HEK293 (cell line): ENCODE results near the gene MAT2A.

Source experiments
- CTCF ChIA-PET: fragments of 350-600 bp; formaldehyde crosslinking; extraction: SDS; loops from one replicate; lab custom pipeline; 2021; ENCODE audit warnings: antibody characterized with exemption; lab: Yijun Ruan, JAX
- POLR2A ChIA-PET: fragments of 300-600 bp; formaldehyde crosslinking; extraction: SDS; loops from one replicate; lab custom pipeline; 2020; ENCODE audit warnings: antibody characterized with exemption, inconsistent platforms; lab: Yijun Ruan, JAX
- H3K27ac ChIP-seq: fragments of 200-500 bp; sonication (Bioruptor generic); 2 replicates; pipeline ENCODE4 v1.5.1; 2014; ENCODE audit warnings: low read depth, low read length, control low read depth, inconsistent platforms; ENCODE audit errors: extremely low read depth
- H3K36me3 ChIP-seq, 2 experiments: fragments of 200-500 bp in 1 of 2; sonication (Bioruptor generic) in 1 of 2; 1 replicate in 1 of 2; 2 replicates in 1 of 2; pipeline ENCODE4 v1.5.1; 2014 to 2017; ENCODE audit warnings: inconsistent platforms in 2 of 2, low read length in 2 of 2; ENCODE audit not compliant: control insufficient read depth in 2 of 2, insufficient read depth in 1 of 2
- H3K4me1 ChIP-seq: fragments of 200-500 bp; sonication (Bioruptor generic); 2 replicates; pipeline ENCODE4 v1.5.1; 2014; ENCODE audit warnings: mild to moderate bottlenecking, low read length, inconsistent platforms; ENCODE audit not compliant: control insufficient read depth, insufficient read depth
- H3K4me3 ChIP-seq: 2 replicates; pipeline ENCODE4 v1.5.1; 2011; ENCODE audit warnings: low read depth, mild to moderate bottlenecking, control low read depth, low read length, moderate library complexity
- H3K9me3 ChIP-seq: fragments of 200-500 bp; sonication (Bioruptor generic); 2 replicates; pipeline ENCODE4 v1.5.1; 2014; ENCODE audit warnings: low read depth, low read length, inconsistent platforms; ENCODE audit not compliant: control insufficient read depth, insufficient read depth
- BCL11A ChIP-seq: fragments of 450-650 bp; formaldehyde crosslinking; IDR thresholded peaks from 2 replicates; pipeline ENCODE4 v1.5.1; 2016; ENCODE audit warnings: low read depth, missing biosample characterization, missing genetic modification characterization
- FEZF1 ChIP-seq: fragments of 450-650 bp; formaldehyde crosslinking; IDR thresholded peaks from 2 replicates; pipeline ENCODE4 v1.5.1; 2016; ENCODE audit warnings: missing biosample characterization, missing genetic modification characterization
- HOXA7 ChIP-seq: sonication (generic); formaldehyde crosslinking; IDR thresholded peaks from 2 replicates; pipeline ENCODE4 v1.8.1; 2022; ENCODE audit warnings: missing genetic modification reagents, borderline replicate concordance
- KLF1 ChIP-seq: fragments of 450-650 bp; formaldehyde crosslinking; IDR thresholded peaks from 2 replicates; pipeline ENCODE4 v1.5.1; 2016; ENCODE audit warnings: missing biosample characterization, missing genetic modification characterization
- SP7 ChIP-seq: fragments of 450-650 bp; formaldehyde crosslinking; IDR thresholded peaks from 2 replicates; pipeline ENCODE4 v1.5.1; 2016; ENCODE audit warnings: missing biosample characterization, missing genetic modification characterization
- TRIM28 ChIP-seq: IDR thresholded peaks from 2 replicates; pipeline ENCODE4 v1.6.1; 2011; ENCODE audit warnings: low read length, control low read depth, borderline replicate concordance
- ZBTB17 ChIP-seq: fragments of 450-650 bp; formaldehyde crosslinking; IDR thresholded peaks from 2 replicates; pipeline ENCODE4 v1.5.1; 2016; ENCODE audit warnings: missing biosample characterization, missing genetic modification characterization
- ZFHX2 ChIP-seq: fragments of 450-650 bp; formaldehyde crosslinking; conservative IDR thresholded peaks from 2 replicates; pipeline ENCODE4 v1.5.1; 2016; ENCODE audit warnings: missing biosample characterization, missing genetic modification characterization
- ZFP41 ChIP-seq: fragments of 450-650 bp; formaldehyde crosslinking; IDR thresholded peaks from 2 replicates; pipeline ENCODE4 v1.5.1; 2016; ENCODE audit warnings: missing biosample characterization, missing genetic modification characterization, borderline replicate concordance
- ZIC2 ChIP-seq: fragments of 450-650 bp; formaldehyde crosslinking; IDR thresholded peaks from 2 replicates; pipeline ENCODE4 v1.5.1; 2016; ENCODE audit warnings: missing biosample characterization, missing genetic modification characterization
- ZNF140 ChIP-seq: fragments of 450-650 bp; formaldehyde crosslinking; IDR thresholded peaks from 2 replicates; pipeline ENCODE4 v1.5.1; 2016; ENCODE audit warnings: missing biosample characterization, missing genetic modification characterization
- ZNF335 ChIP-seq: fragments of 450-650 bp; formaldehyde crosslinking; conservative IDR thresholded peaks from 2 replicates; pipeline ENCODE4 v1.5.1; 2016; ENCODE audit warnings: missing biosample characterization, missing genetic modification characterization
- ZNF37A ChIP-seq: fragments of 450-650 bp; IDR thresholded peaks from 2 replicates; pipeline ENCODE4 v1.5.1; 2018; ENCODE audit warnings: missing biosample characterization, missing genetic modification characterization
- ZNF394 ChIP-seq: fragments of 450-650 bp; formaldehyde crosslinking; IDR thresholded peaks from 2 replicates; pipeline ENCODE4 v1.5.1; 2016; ENCODE audit warnings: missing biosample characterization, missing genetic modification characterization, mild to moderate bottlenecking, moderate library complexity, borderline replicate concordance
- ZNF521 ChIP-seq: fragments of 450-650 bp; formaldehyde crosslinking; IDR thresholded peaks from 2 replicates; pipeline ENCODE4 v1.5.1; 2017; ENCODE audit warnings: missing biosample characterization, mild to moderate bottlenecking, missing genetic modification characterization
- ZSCAN30 ChIP-seq: fragments of 450-650 bp; IDR thresholded peaks from 2 replicates; pipeline ENCODE4 v1.5.1; 2018; ENCODE audit warnings: missing biosample characterization, mild to moderate bottlenecking, missing genetic modification characterization, moderate library complexity
- TF ChIP-seq, protein P1 (sequence below): fragments of 450-650 bp; formaldehyde crosslinking; IDR thresholded peaks from 2 replicates; pipeline ENCODE4 v1.5.1; 2016; ENCODE audit warnings: missing biosample characterization, missing genetic modification characterization, borderline replicate concordance
- TF ChIP-seq, protein P2 (sequence below): fragments of 450-650 bp; formaldehyde crosslinking; IDR thresholded peaks from 2 replicates; pipeline ENCODE4 v1.5.1; 2016; ENCODE audit warnings: missing biosample characterization, missing genetic modification characterization
- TF ChIP-seq, protein P3 (sequence below): fragments of 450-650 bp; formaldehyde crosslinking; IDR thresholded peaks from 2 replicates; pipeline ENCODE4 v1.5.1; 2016; ENCODE audit warnings: missing biosample characterization, missing genetic modification characterization

Gene MAT2A

GRCh38 chr2:85523062-85523902 lies 15.7 kb upstream of the MAT2A start:
- no peak overlapping the region for H3K27ac ChIP-seq
- CTCF ChIA-PET = no interaction called here
- POLR2A ChIA-PET = interaction anchor here (0.5 to 2.2 kb wide), 5 partner anchors 14 to 163 kb away, joined by 3 to 16 read pairs (median 4); partner anchors contain the start of gene MAT2A

GRCh38 chr2:85523903-85524335 lies 15.0 kb upstream of the MAT2A start:
- Histone ChIP-seq H3K27ac (peak overlapping the region; percentile 18; the same call in 1 of the 2 replicates), H3K9me3 (no peaks in the 10 kb centered on the region), H3K4me1 (peaks cover 14% of the 10 kb centered on the region), H3K36me3 (no peaks in the 10 kb centered on the region), H3K4me3 (no peak overlapping the region)
- POLR2A ChIA-PET = interaction anchor here (0.5 to 2.2 kb wide), 5 partner anchors 9 to 164 kb away, joined by 3 to 16 read pairs (median 4); partner anchors contain the start of gene MAT2A
- CTCF ChIA-PET = interaction anchor here (0.8 kb wide), 1 partner anchor 102 kb away, joined by 3 read pairs; no protein-coding TSS in a partner anchor
- peak; percentile 60 for TF ChIP-seq ZNF335 (tag by site-specific recombination)
- no peak for TF ChIP-seq ZFP41 (tag by site-specific recombination)

More at GRCh38 chr2:85523062-85523902, 15.7 kb upstream of the MAT2A start:
- Histone ChIP-seq H3K36me3 (no peaks in the 10 kb centered on the region), H3K4me1 (peaks cover 14% of the 10 kb centered on the region), H3K4me3 (no peak overlapping the region), H3K9me3 (no peaks in the 10 kb centered on the region)
- TF ChIP-seq ZBTB17 = peak; percentile 58
- TF ChIP-seq ZFHX2 = no peak
- TF ChIP-seq ZNF140 = no peak
- peak; percentile 19; the same call in 1 of the 2 replicates for TF ChIP-seq KLF1 (tag by site-specific recombination)

- H3K4me3 ChIP-seq = no peak overlapping the region
- CTCF ChIA-PET = interaction anchor here (0.6 to 0.8 kb wide), 2 partner anchors 31 to 103 kb away, joined by 3 read pairs; no protein-coding TSS in a partner anchor
- peaks cover 14% of the 10 kb centered on the region for H3K4me1 ChIP-seq
- no peaks in the 10 kb centered on the region for H3K36me3 ChIP-seq
- peak overlapping the region; percentile 18 for H3K27ac ChIP-seq
- no peaks in the 10 kb centered on the region for H3K9me3 ChIP-seq
- TF ChIP-seq ZNF335 (tag by site-specific recombination) = 0 out of 2 replicates have a peak, but pooled peaks have one; percentile 14
- TF ChIP-seq ZNF394 (tag by site-specific recombination) = no peak
- no peak for TF ChIP-seq SP7 (tag by site-specific recombination)
- no peak for TF ChIP-seq BCL11A
- TF ChIP-seq ZNF521 (tag by site-specific recombination) = no peak
- no peak for TF ChIP-seq ZIC2 (tag by site-specific recombination)
- peak; percentile 71; the same call in 1 of the 2 replicates for TF ChIP-seq ZSCAN30 (tag by site-specific recombination)
- TF ChIP-seq, protein P1, sequence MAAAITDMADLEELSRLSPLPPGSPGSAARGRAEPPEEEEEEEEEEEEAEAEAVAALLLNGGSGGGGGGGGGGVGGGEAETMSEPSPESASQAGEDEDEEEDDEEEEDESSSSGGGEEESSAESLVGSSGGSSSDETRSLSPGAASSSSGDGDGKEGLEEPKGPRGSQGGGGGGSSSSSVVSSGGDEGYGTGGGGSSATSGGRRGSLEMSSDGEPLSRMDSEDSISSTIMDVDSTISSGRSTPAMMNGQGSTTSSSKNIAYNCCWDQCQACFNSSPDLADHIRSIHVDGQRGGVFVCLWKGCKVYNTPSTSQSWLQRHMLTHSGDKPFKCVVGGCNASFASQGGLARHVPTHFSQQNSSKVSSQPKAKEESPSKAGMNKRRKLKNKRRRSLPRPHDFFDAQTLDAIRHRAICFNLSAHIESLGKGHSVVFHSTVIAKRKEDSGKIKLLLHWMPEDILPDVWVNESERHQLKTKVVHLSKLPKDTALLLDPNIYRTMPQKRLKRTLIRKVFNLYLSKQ (tag by site-specific recombination) = no peak
- peak; percentile 93 for TF ChIP-seq TRIM28
- 0 out of 2 replicates have a peak, but pooled peaks have one; percentile 7 for TF ChIP-seq FEZF1 (tag by site-specific recombination)
- TF ChIP-seq HOXA7 = no peak
- TF ChIP-seq, protein P2, sequence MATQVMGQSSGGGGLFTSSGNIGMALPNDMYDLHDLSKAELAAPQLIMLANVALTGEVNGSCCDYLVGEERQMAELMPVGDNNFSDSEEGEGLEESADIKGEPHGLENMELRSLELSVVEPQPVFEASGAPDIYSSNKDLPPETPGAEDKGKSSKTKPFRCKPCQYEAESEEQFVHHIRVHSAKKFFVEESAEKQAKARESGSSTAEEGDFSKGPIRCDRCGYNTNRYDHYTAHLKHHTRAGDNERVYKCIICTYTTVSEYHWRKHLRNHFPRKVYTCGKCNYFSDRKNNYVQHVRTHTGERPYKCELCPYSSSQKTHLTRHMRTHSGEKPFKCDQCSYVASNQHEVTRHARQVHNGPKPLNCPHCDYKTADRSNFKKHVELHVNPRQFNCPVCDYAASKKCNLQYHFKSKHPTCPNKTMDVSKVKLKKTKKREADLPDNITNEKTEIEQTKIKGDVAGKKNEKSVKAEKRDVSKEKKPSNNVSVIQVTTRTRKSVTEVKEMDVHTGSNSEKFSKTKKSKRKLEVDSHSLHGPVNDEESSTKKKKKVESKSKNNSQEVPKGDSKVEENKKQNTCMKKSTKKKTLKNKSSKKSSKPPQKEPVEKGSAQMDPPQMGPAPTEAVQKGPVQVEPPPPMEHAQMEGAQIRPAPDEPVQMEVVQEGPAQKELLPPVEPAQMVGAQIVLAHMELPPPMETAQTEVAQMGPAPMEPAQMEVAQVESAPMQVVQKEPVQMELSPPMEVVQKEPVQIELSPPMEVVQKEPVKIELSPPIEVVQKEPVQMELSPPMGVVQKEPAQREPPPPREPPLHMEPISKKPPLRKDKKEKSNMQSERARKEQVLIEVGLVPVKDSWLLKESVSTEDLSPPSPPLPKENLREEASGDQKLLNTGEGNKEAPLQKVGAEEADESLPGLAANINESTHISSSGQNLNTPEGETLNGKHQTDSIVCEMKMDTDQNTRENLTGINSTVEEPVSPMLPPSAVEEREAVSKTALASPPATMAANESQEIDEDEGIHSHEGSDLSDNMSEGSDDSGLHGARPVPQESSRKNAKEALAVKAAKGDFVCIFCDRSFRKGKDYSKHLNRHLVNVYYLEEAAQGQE (tag by site-specific recombination) = peak; percentile 92
- TF ChIP-seq, protein P3, sequence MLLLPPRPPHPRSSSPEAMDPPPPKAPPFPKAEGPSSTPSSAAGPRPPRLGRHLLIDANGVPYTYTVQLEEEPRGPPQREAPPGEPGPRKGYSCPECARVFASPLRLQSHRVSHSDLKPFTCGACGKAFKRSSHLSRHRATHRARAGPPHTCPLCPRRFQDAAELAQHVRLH = no peak
- no peak for TF ChIP-seq ZNF37A (tag by site-specific recombination)
- TF ChIP-seq, all 188 proteins: peak for 5
- POLR2A ChIA-PET = interaction anchor here (0.5 to 2.2 kb wide), 3 partner anchors 8 to 14 kb away, joined by 4 to 16 read pairs (median 11); partner anchors contain the start of gene MAT2A
Observed at GRCh38 chr2:85524336-85524908, 14.5 kb upstream of the MAT2A start.
